ENCODE data around the gene RAPH1.

RAPH1 gene

DNA sequence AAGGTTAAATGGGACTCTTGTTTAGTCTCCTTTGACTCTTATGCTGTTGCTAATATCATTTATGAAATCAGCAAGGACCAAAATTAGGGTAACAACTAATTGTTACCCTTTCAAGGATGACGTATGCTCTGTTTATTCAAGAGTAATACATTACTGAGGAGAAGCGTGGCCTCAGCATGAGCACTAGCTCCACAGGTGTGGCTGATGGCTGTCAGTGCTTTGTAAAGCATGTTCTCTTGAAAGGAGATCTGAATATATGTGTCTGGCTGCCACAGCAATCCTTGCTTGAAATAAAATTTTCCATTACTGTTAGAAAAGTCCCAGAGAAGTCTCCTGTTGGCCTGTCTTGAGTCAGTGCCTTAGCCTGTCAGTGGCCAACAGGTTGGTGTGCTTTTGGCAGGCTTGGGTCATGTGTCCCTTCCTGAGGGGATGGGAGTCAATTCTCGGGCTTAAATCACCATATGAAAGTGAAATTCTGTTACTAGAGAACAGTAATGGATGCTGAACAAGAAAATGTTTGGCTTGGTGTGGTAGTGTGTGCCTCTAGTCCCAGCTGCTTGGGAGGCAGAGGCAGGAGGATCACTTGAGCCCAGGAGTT lies 174.2 kb downstream of the RAPH1 start:
- no peak for DNase-seq (ENCODE audit: low read depth)

DNA sequence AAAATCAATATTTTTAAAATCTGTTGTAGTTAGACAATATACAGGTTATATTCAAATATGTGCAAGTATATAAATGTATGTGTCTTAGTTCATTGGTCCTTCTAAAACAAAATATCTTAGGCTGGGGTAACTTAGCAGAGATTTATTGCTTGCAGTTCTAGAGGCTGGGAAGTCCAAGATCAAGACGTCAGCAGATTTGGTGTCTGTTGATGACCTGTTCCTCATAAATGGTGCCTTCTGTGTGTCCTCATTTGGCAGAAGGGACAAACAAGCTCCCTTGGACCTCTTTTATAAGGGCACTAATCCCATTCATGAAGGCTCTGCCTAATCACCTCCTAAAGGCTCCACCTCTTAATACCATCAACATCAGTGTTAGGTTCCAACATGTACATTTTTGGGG lies 175.7 kb downstream of the RAPH1 start:
- no peak for DNase-seq (ENCODE audit: low read depth)

DNA sequence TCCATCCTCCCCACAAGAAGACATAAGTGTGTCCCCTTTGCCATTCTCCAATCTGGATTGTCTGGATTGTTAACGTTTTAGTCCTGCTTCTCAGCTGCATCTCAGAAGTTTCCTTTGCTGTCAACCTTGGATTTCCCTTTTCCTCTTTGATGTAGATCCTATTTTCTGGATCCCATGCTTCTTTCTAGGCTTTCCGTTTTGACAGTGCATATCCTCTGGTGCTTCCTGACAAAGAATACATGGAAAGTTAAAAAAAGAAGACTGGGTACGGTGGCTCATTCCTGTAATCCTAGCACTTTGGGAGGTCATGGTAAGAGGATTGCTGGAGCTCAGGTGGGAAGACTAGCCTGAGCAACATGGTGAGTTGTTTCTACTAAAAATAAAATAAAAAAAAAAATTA lies 180.1 kb downstream of the RAPH1 start:
- no peak for DNase-seq (ENCODE audit: low read depth)

GRCh38 chr2:203352604-203353255 lies 182.4 kb downstream of the RAPH1 start:
- no peak for DNase-seq (ENCODE audit: low read depth)

GRCh38 chr2:203347375-203347774 lies 187.7 kb downstream of the RAPH1 start:
- peak; percentile 45 for DNase-seq (ENCODE audit: low read depth)

GRCh38 chr2:203346612-203347011 lies 188.5 kb downstream of the RAPH1 start:
- DNase-seq (ENCODE audit: low read depth) = no peak

DNA sequence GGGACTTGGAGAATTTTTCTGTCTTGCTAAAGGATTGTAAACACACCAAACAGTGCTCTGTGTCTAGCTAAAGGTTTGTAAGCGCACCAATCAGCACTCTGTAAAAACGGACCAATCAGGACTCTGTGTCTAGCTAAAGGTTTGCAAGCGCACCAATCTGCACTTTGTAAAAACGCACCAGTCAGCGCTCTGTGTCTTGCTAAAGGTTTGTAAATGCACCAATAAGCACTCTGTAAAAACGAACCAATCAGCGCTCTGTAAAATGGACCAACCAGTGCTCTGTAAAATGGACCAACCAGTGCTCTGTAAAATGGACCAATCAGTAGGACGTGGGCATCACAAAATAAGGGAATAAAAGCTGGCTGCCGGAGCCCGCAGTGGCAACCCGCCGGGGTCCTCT lies 190.4 kb downstream of the RAPH1 start:
- DNase-seq (ENCODE audit: low read depth) = no peak

Measured in CMK (cell line).